IMR-90 (cell line): Measurements from ENCODE around the gene LUZP1. TPM values are rescaled to one million over a fixed set of nuclear protein-coding genes. Genes with fewer than 3 reads are reported as not detected.

Experiments used
- ATAC-seq: fragments of 200-7000 bp; cut with Tn5 transposase; 2 replicates; pipeline ENCODE4 v1.9.1; 2020; ENCODE audit warnings: low read depth, mild to moderate bottlenecking, moderate library complexity
- BruUV-seq: library from RNA; stranded (reverse); fragments of 400-500 nt; replicated peaks from 2 replicates; lab custom pipeline; 2021; lab: Mats Ljungman, UMichigan
- CTCF ChIA-PET: fragments of 300-600 bp; formaldehyde crosslinking; extraction: SDS; loops from one replicate; lab custom pipeline; 2021; ENCODE audit warnings: antibody characterized with exemption; lab: Yijun Ruan, JAX
- POLR2A ChIA-PET: fragments of 300-600 bp; sonication (Branson Sonifier 250); formaldehyde crosslinking; loops from one replicate; lab custom pipeline; 2022; ENCODE audit warnings: antibody characterized with exemption; ENCODE audit not compliant: unreplicated experiment; lab: Charles Lee
- DNase-seq: peaks from one replicate; pipeline ENCODE4 v3.0.0; 2013
- H2AFZ ChIP-seq: replicated peaks from 2 replicates; pipeline ENCODE3; 2013; ENCODE audit warnings: low read length, mild to moderate bottlenecking; ENCODE audit not compliant: poor library complexity
- H2AK5ac ChIP-seq: 2 replicates; pipeline ENCODE4 v1.6.1; 2013; ENCODE audit warnings: low read depth, low read length, inconsistent platforms
- H2AK9ac ChIP-seq: replicated peaks from 2 replicates; pipeline ENCODE3; 2013; ENCODE audit warnings: mild to moderate bottlenecking, low read depth, low read length, moderate library complexity; ENCODE audit not compliant: poor library complexity
- H2BK120ac ChIP-seq: 2 replicates; pipeline ENCODE4 v1.6.1; 2013; ENCODE audit warnings: low read depth, low read length, inconsistent platforms
- H2BK15ac ChIP-seq: 3 replicates; pipeline ENCODE4 v1.6.1; 2013; ENCODE audit warnings: low read depth, low read length, inconsistent platforms
- H2BK20ac ChIP-seq: 2 replicates; pipeline ENCODE4 v1.6.1; 2013; ENCODE audit warnings: low read depth, mild to moderate bottlenecking, inconsistent platforms, low read length, moderate library complexity
- H2BK5ac ChIP-seq: 2 replicates; pipeline ENCODE4 v1.6.1; 2013; ENCODE audit warnings: mild to moderate bottlenecking, low read depth, low read length, inconsistent platforms; ENCODE audit not compliant: poor library complexity, severe bottlenecking
- H3K14ac ChIP-seq: replicated peaks from 2 replicates; pipeline ENCODE4 v1.6.1; 2013; ENCODE audit warnings: low read depth, low read length, inconsistent platforms
- H3K18ac ChIP-seq: 2 replicates; pipeline ENCODE4 v1.6.1; 2013; ENCODE audit warnings: low read depth, low read length, control low read depth
- H3K23ac ChIP-seq: 2 replicates; pipeline ENCODE4 v1.6.1; 2013; ENCODE audit warnings: low read depth, low read length, inconsistent platforms
- H3K27ac ChIP-seq: 2 replicates; pipeline ENCODE4 v1.5.1; 2013; ENCODE audit warnings: mild to moderate bottlenecking, control low read depth, low read length; ENCODE audit not compliant: insufficient read depth
- H3K27me3 ChIP-seq: 2 replicates; pipeline ENCODE4 v1.6.1; 2013; ENCODE audit warnings: low read length; ENCODE audit not compliant: control insufficient read depth, insufficient read depth
- H3K36me3 ChIP-seq: 2 replicates; pipeline ENCODE4 v1.6.1; 2013; ENCODE audit warnings: low read length, mixed read lengths; ENCODE audit not compliant: control insufficient read depth, insufficient read depth
- H3K4ac ChIP-seq: 2 replicates; pipeline ENCODE4 v1.6.1; 2013; ENCODE audit warnings: low read depth, low read length, inconsistent platforms
- H3K4me1 ChIP-seq: 2 replicates; pipeline ENCODE4 v1.6.1; 2013; ENCODE audit warnings: low read length, mixed read lengths; ENCODE audit not compliant: control insufficient read depth, insufficient read depth
- H3K4me2 ChIP-seq: 2 replicates; pipeline ENCODE4 v1.6.1; 2013; ENCODE audit warnings: low read depth, mild to moderate bottlenecking, control low read depth, low read length, moderate library complexity
- H3K4me3 ChIP-seq: 2 replicates; pipeline ENCODE4 v1.5.1; 2013; ENCODE audit warnings: low read depth, mild to moderate bottlenecking, control low read depth, low read length, moderate library complexity; ENCODE audit not compliant: insufficient read depth
- H3K56ac ChIP-seq: 2 replicates; pipeline ENCODE4 v1.6.1; 2013; ENCODE audit warnings: low read length, inconsistent platforms; ENCODE audit not compliant: insufficient read depth; ENCODE audit errors: extremely low read depth
- H3K79me1 ChIP-seq, 2 experiments: 2 replicates each; pipeline ENCODE4 v1.6.1; 2013; ENCODE audit warnings: low read length in 2 of 2, inconsistent platforms in 1 of 2, low read depth in 1 of 2
- H3K9ac ChIP-seq: 2 replicates; pipeline ENCODE4 v1.6.1; 2013; ENCODE audit warnings: low read depth, low read length, control low read depth
- H3K9me1 ChIP-seq: 2 replicates; pipeline ENCODE4 v1.6.1; 2013; ENCODE audit warnings: low read length, inconsistent platforms; ENCODE audit not compliant: insufficient read depth
- H3K9me3 ChIP-seq: 2 replicates; pipeline ENCODE4 v1.6.1; 2013; ENCODE audit warnings: low read length; ENCODE audit not compliant: control insufficient read depth, insufficient read depth
- H4K20me1 ChIP-seq: 2 replicates; pipeline ENCODE4 v1.6.1; 2013; ENCODE audit warnings: low read length, inconsistent platforms; ENCODE audit not compliant: insufficient read depth
- H4K5ac ChIP-seq: 2 replicates; pipeline ENCODE4 v1.6.1; 2013; ENCODE audit warnings: mild to moderate bottlenecking, low read depth, low read length, control low read depth
- H4K8ac ChIP-seq, 2 experiments: 2 replicates each; pipeline ENCODE4 v1.6.1; 2013; ENCODE audit warnings: low read depth in 2 of 2, low read length in 2 of 2, control low read depth in 1 of 2, inconsistent platforms in 1 of 2
- H4K91ac ChIP-seq: 2 replicates; pipeline ENCODE4 v1.6.1; 2013; ENCODE audit warnings: low read depth, low read length, inconsistent platforms; ENCODE audit not compliant: insufficient read depth
- CTCF ChIP-seq: conservative IDR thresholded peaks from 2 replicates; pipeline ENCODE4 v1.5.1; 2012; ENCODE audit warnings: mild to moderate bottlenecking, low read depth, low read length, improper control_type of control experiment
- POLR2A ChIP-seq: IDR thresholded peaks from 2 replicates; pipeline ENCODE4 v1.6.1; 2012; ENCODE audit warnings: mild to moderate bottlenecking, low read depth, low read length
- RAD21 ChIP-seq: IDR thresholded peaks from 2 replicates; pipeline ENCODE4 v1.6.1; 2012; ENCODE audit warnings: low read length, improper control_type of control experiment
- SMC3 ChIP-seq: fragments of 150-350 bp; IDR thresholded peaks from 2 replicates; pipeline ENCODE4 v1.6.1; 2016; ENCODE audit warnings: low read depth, mild to moderate bottlenecking, antibody characterized with exemption, low read length, moderate library complexity
- WGBS, 2 experiments: methylation state at CpG; one replicate each; pipeline versions ENCODE4 v1.1.5 to v1.1.7; 2013; ENCODE audit warnings: missing lambda C conversion rate in 2 of 2; ENCODE audit not compliant: insufficient read length in 1 of 2; ENCODE audit errors: extremely low coverage in 2 of 2; 5-methylcytosine and 5-hydroxymethylcytosine counted together
- dilution Hi-C: fragments of 300-500 bp; cut with HindIII; formaldehyde crosslinking; loops from one replicate; pipeline ENCODE4 v1.14.3; 2018; ENCODE audit warnings: low sequenced_read_pairs; ENCODE audit not compliant: unreplicated experiment
- in situ Hi-C: fragments of 300-500 bp; cut with MboI; formaldehyde crosslinking; loops from 3 replicates; pipeline ENCODE4 v1.14.3; 2019; ENCODE audit warnings: low sequenced_read_pairs, inconsistent platforms, mixed read lengths
- intact Hi-C: fragments of 100-400 bp; cut with micrococcal nuclease; formaldehyde crosslinking; loops from 2 replicates; pipeline ENCODE4 v1.10.0; 2022
- polyA plus RNA-seq, 3 experiments: library from polyadenylated mRNA; depleted of rRNA; stranded (reverse); fragments of >200 nt; gene quantifications; 2 replicates each; pipeline ENCODE4 v1.2.3, GENCODE V29; 2012; ENCODE audit warnings: low replicate concordance in 1 of 3
- total RNA-seq: library from RNA; depleted of rRNA; stranded (reverse); fragments of >200 nt; gene quantifications from 2 replicates; pipeline ENCODE4 v1.2.3, GENCODE V29; 2012

The LUZP1 gene
- total and polyA plus RNA-seq, 2 of the 4 experiments (the other 2 are of a cell fraction): 13.1 to 31.7 TPM

- dilution Hi-C loops (no loop called here), in situ Hi-C loops (loop anchor here (5.0 kb wide), 1 partner anchor 93 kb away; no protein-coding TSS in a partner anchor), intact Hi-C loops (loop anchor here (1.0 to 10.0 kb wide), 3 partner anchors 86 to 350 kb away; partner anchors contain the start of gene E2F2)
- peak overlapping the region; percentile 41; the same call in 1 of the 2 replicates for H2BK120ac ChIP-seq
- H3K27me3 ChIP-seq: no peaks in the 10 kb centered on the region
- H4K20me1 ChIP-seq: no peaks in the 10 kb centered on the region
- no peak overlapping the region for H3K9ac ChIP-seq
- H3K23ac ChIP-seq: peak overlapping the region; percentile 34; the same call in 1 of the 2 replicates
- CTCF ChIA-PET: interaction anchor here (0.6 to 3.7 kb wide), 20 partner anchors 10 to 313 kb away, joined by 3 to 32 read pairs (median 4); partner anchors contain the start of gene LACTBL1
- no peaks in the 10 kb centered on the region for H3K9me3 ChIP-seq
- H3K56ac ChIP-seq: no peak overlapping the region
- WGBS, 2 experiments: no CpG with 5 or more reads among the region's 10 CpGs
- no TSS peak for BruUV-seq
- H4K5ac ChIP-seq: no peak overlapping the region
- ATAC-seq (peak; percentile 51; the same call in 1 of the 2 replicates), DNase-seq (peak; percentile 41)
- H3K4ac ChIP-seq: peak overlapping the region; percentile 66; the same call in 1 of the 2 replicates
- peak overlapping the region; percentile 1; the same call in 1 of the 2 replicates for H2AK5ac ChIP-seq
- H4K91ac ChIP-seq: no peak overlapping the region
- no peak overlapping the region for H2AK9ac ChIP-seq
- 0 out of 3 replicates have a peak overlapping the region, but pooled peaks have one; percentile 27 for H2BK15ac ChIP-seq
- H3K79me1 ChIP-seq: no peaks in the 10 kb centered on the region
- 0 out of 2 replicates have a peak overlapping the region, but pooled peaks have one; percentile 15 for H3K14ac ChIP-seq
- H2AFZ ChIP-seq: peak overlapping the region; percentile 85
- 0 out of 2 replicates have a peak, but pooled peaks cover 4% of the 10 kb centered on the region for H3K4me1 ChIP-seq
- H3K9me1 ChIP-seq: peaks cover 2% of the 10 kb centered on the region; the same call in 1 of the 2 replicates
- H3K4me2 ChIP-seq: peak overlapping the region; percentile 67; the same call in 1 of the 2 replicates
- peak overlapping the region in 1 of 2 experiments; percentile 41; a peak in 1 of 4 replicates for H4K8ac ChIP-seq
- peak overlapping the region; percentile 48 for H2BK20ac ChIP-seq
- H3K4me3 ChIP-seq: no peak overlapping the region
- no peak overlapping the region for H3K27ac ChIP-seq
- H2BK5ac ChIP-seq: no peak overlapping the region
- H3K18ac ChIP-seq: no peak overlapping the region
- POLR2A ChIA-PET: interaction anchor here (0.7 kb wide), 1 partner anchor 46 kb away, joined by 3 read pairs; no protein-coding TSS in a partner anchor
- no peaks in the 10 kb centered on the region for H3K36me3 ChIP-seq
- TF ChIP-seq POLR2A (no peak), CTCF (peak; percentile 72), SMC3 (peak; percentile 85), RAD21 (peak; percentile 83)
Measured at GRCh38 chr1:23184212-23184934, 15.7 kb upstream of the LUZP1 start.
